Glutamatergic neuron (in vitro differentiated cells): ENCODE results near the gene MYOF. TPM values are rescaled to one million over a fixed set of nuclear protein-coding genes. Genes with fewer than 3 reads are reported as not detected.

ENCODE experiments used
- DNase-seq: peaks from one replicate; pipeline ENCODE4 v3.0.0; 2022
- H3K27ac Mint-ChIP-seq: one replicate; pipeline ENCODE4 v1.8.0; 2020; ENCODE audit warnings: mild to moderate bottlenecking, mixed read lengths, inconsistent platforms; ENCODE audit not compliant: unreplicated experiment
- H3K27me3 Mint-ChIP-seq: one replicate; pipeline ENCODE4 v1.8.0; 2020; ENCODE audit warnings: mild to moderate bottlenecking, moderate library complexity, mixed read lengths, inconsistent platforms; ENCODE audit not compliant: unreplicated experiment
- H3K36me3 Mint-ChIP-seq: one replicate; pipeline ENCODE4 v1.8.0; 2020; ENCODE audit warnings: mild to moderate bottlenecking, mixed read lengths, inconsistent platforms; ENCODE audit not compliant: unreplicated experiment
- H3K4me1 Mint-ChIP-seq: one replicate; pipeline ENCODE4 v1.8.0; 2020; ENCODE audit warnings: mild to moderate bottlenecking, low read depth, mixed read lengths, inconsistent platforms; ENCODE audit not compliant: unreplicated experiment
- H3K4me3 Mint-ChIP-seq: one replicate; pipeline ENCODE4 v1.8.0; 2020; ENCODE audit warnings: mild to moderate bottlenecking, mixed read lengths, inconsistent platforms; ENCODE audit not compliant: unreplicated experiment
- H3K9me3 Mint-ChIP-seq: one replicate; pipeline ENCODE4 v1.8.0; 2020; ENCODE audit warnings: mild to moderate bottlenecking, moderate library complexity, mixed read lengths, inconsistent platforms; ENCODE audit not compliant: unreplicated experiment
- CTCF ChIP-seq: fragments of 200-600 bp; sonication (generic); IDR thresholded peaks from one replicate; pipeline ENCODE4 v1.5.0; 2021; ENCODE audit not compliant: partially characterized antibody, unreplicated experiment
- total RNA-seq: library from RNA; stranded (reverse); fragmentation: NEBNext Ultra II Directional; extraction: Animal tissue kit (Norgen Biotek cat#: 25700); gene quantifications from one replicate; pipeline ENCODE4 v1.2.1, GENCODE V29; 2021; ENCODE audit not compliant: unreplicated experiment

Gene MYOF
- total RNA-seq, 1 donor from 2014 or later: 0.42 TPM

GRCh38 chr10:93376372-93377293, 105.5 kb downstream of the MYOF start:
- Mint-ChIP-seq H3K4me1 (peaks cover 4% of the 10 kb centered on the region), H3K9me3 (no peaks in the 10 kb centered on the region), H3K36me3 (no peaks in the 10 kb centered on the region), H3K27me3 (no peaks in the 10 kb centered on the region), H3K4me3 (no peak overlapping the region), H3K27ac (no peak overlapping the region)
- peak; percentile 97 for TF ChIP-seq CTCF
- no peak for DNase-seq

DNA sequence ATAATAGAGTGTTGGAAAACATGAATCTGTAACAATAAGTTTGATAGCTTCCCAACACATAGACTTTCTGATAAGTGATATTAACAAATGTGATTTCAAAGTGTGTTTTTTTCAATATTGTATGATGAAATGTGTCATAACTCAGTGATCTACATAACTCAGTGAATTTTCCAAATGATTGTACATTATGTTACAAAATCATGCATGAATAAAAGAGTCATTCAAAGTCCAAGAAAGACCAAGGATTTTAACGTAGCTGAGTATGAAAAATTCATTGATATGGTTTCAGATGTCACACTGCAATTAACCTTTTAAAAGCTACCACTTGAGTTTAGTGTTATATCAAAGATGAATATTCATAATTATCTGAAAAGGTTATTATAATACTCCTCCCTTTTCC, 111.2 kb downstream of the MYOF start:
- Mint-ChIP-seq H3K36me3 (no peaks in the 10 kb centered on the region), H3K27ac (no peak overlapping the region), H3K4me1 (no peaks in the 10 kb centered on the region), H3K27me3 (no peaks in the 10 kb centered on the region), H3K9me3 (no peaks in the 10 kb centered on the region), H3K4me3 (no peak overlapping the region)
- no peak for DNase-seq
- no peak for TF ChIP-seq CTCF

GRCh38 chr10:93369588-93370164, 112.5 kb downstream of the MYOF start:
- no peak for DNase-seq
- H3K27ac Mint-ChIP-seq: no peak overlapping the region

GRCh38 chr10:93368210-93368609, 113.9 kb downstream of the MYOF start:
- TF ChIP-seq CTCF: no peak
- DNase-seq: no peak
- H3K27me3 Mint-ChIP-seq: no peaks in the 10 kb centered on the region
- no peaks in the 10 kb centered on the region for H3K4me1 Mint-ChIP-seq
- no peak overlapping the region for H3K27ac Mint-ChIP-seq
- H3K36me3 Mint-ChIP-seq: no peaks in the 10 kb centered on the region
- H3K9me3 Mint-ChIP-seq: no peaks in the 10 kb centered on the region
- H3K4me3 Mint-ChIP-seq: no peak overlapping the region

More at GRCh38 chr10:93369588-93370164, 112.5 kb downstream of the MYOF start:
- no peaks in the 10 kb centered on the region for H3K9me3 Mint-ChIP-seq
- no peaks in the 10 kb centered on the region for H3K4me1 Mint-ChIP-seq
- H3K4me3 Mint-ChIP-seq: no peak overlapping the region
- H3K27me3 Mint-ChIP-seq: no peaks in the 10 kb centered on the region
- H3K36me3 Mint-ChIP-seq: no peaks in the 10 kb centered on the region
- TF ChIP-seq CTCF: no peak

- H3K4me1 Mint-ChIP-seq: no peaks in the 10 kb centered on the region
- no peaks in the 10 kb centered on the region for H3K27me3 Mint-ChIP-seq
- H3K27ac Mint-ChIP-seq: no peak overlapping the region
- no peaks in the 10 kb centered on the region for H3K9me3 Mint-ChIP-seq
- no peak overlapping the region for H3K4me3 Mint-ChIP-seq
- no peaks in the 10 kb centered on the region for H3K36me3 Mint-ChIP-seq
- DNase-seq: no peak
- TF ChIP-seq CTCF: no peak
Measured at GRCh38 chr10:93367664-93368063, 114.5 kb downstream of the MYOF start.
